ENCODE data around the gene IMMP2L. TPM values are rescaled to one million over a fixed set of nuclear protein-coding genes. Genes with fewer than 3 reads are reported as not detected.

The IMMP2L gene
- total RNA-seq, 1 experiment from 2014 or later, result 8.6 TPM

DNA sequence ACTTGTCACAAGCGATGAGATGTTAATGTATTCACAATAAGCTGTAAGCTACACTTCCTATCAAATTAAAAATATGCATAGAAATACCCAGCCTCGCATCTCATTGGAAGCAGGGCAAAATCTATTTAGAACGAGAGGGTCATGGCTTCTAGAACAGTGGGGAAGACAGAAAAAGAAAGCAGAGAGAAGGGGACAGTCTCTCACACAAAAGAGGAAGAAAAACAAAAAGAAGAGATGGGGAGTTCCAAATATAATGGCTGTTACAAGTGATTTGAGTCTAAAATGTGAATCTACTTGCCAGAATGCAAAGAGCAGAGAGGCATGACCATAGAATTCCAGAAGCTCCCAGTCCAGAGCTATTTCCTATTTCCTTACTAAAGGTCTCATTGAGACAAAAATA is 457.6 kb downstream of the IMMP2L start:
- TF ChIP-seq EZH2phosphoT487 (IDR thresholded peaks at IDR 0.05; ENCODE audit: borderline replicate concordance, low read length), result no peak
- TF ChIP-seq, protein P1, sequence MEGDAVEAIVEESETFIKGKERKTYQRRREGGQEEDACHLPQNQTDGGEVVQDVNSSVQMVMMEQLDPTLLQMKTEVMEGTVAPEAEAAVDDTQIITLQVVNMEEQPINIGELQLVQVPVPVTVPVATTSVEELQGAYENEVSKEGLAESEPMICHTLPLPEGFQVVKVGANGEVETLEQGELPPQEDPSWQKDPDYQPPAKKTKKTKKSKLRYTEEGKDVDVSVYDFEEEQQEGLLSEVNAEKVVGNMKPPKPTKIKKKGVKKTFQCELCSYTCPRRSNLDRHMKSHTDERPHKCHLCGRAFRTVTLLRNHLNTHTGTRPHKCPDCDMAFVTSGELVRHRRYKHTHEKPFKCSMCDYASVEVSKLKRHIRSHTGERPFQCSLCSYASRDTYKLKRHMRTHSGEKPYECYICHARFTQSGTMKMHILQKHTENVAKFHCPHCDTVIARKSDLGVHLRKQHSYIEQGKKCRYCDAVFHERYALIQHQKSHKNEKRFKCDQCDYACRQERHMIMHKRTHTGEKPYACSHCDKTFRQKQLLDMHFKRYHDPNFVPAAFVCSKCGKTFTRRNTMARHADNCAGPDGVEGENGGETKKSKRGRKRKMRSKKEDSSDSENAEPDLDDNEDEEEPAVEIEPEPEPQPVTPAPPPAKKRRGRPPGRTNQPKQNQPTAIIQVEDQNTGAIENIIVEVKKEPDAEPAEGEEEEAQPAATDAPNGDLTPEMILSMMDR (conservative IDR thresholded peaks at IDR 0.05; ENCODE audit: low read depth, low read length), result no peak
- no peak for TF ChIP-seq EZH2 (IDR thresholded peaks at IDR 0.05; ENCODE audit: low read length, unreplicated experiment)
- Histone ChIP-seq H2AFZ (ENCODE audit: low read length) (no peak overlapping the region), H3K9ac (ENCODE audit: low read length) (no peak overlapping the region), H3F3A (ENCODE audit: low read length, unreplicated experiment) (no peaks in the 10 kb centered on the region), H3K4me2 (ENCODE audit: low read length) (no peak overlapping the region), H3K9me2 (replicated peaks; ENCODE audit: low read length) (no peaks in the 10 kb centered on the region), H3K27me3 (ENCODE audit: low read length) (no peaks in the 10 kb centered on the region), H3K27ac (ENCODE audit: low read length) (no peak overlapping the region), H3K4me1 (ENCODE audit: insufficient read depth, low read length) (peaks cover 20% of the 10 kb centered on the region), H3K36me3 (ENCODE audit: low read depth, low read length) (no peaks in the 10 kb centered on the region), H3K4me3 (ENCODE audit: low read length) (no peak overlapping the region), H3K9me3 (ENCODE audit: low read length) (no peaks in the 10 kb centered on the region), H3K79me2 (ENCODE audit: low read length) (no peaks in the 10 kb centered on the region), H4K20me1 (ENCODE audit: low read length) (no peaks in the 10 kb centered on the region)
- ChIA-PET POLR2A (ENCODE audit: unreplicated experiment) (no interaction called here), CTCF (no interaction called here)
- ATAC-seq (no peak), DNase-seq (no peak)
- intact Hi-C loops (cut with micrococcal nuclease), result no loop called here
- BruUV-seq (replicated peaks), result no TSS peak

DNA sequence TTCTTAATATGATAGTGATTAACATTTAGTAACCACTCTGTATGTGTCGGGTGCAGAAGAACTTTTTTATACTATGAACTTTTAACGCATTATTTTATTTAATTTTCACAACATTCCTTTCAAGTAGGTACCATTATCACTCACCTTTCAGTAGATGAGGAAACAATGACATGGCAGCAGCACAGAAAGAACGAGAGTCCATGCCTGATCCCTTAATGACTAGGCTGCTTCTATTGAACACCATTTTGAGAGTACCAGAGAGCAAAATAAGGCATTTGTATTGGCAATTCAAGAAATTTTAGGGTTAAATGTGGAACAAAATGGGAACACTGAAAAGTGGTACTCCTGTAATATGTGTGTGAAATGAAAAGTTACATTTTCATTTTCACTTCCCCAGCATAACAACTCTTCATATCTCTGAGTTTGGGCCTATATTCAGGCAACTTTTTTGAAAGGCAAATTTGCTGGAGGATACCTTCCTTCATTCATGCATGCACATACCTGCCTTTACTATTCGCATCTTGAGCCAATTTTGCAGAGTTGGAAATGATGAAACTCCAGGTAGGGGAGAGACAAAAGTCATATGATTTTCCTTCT is 458.5 kb downstream of the IMMP2L start:
- H3K36me3 ChIP-seq (ENCODE audit: low read depth, low read length), result no peaks in the 10 kb centered on the region
- peaks cover 19% of the 10 kb centered on the region for H3K4me1 ChIP-seq (ENCODE audit: insufficient read depth, low read length)
- H3K27me3 ChIP-seq (ENCODE audit: low read length), result no peaks in the 10 kb centered on the region
- intact Hi-C loops (cut with micrococcal nuclease), result no loop called here
- no peaks in the 10 kb centered on the region for H3K9me2 ChIP-seq (replicated peaks; ENCODE audit: low read length)
- BruUV-seq (replicated peaks), result no TSS peak
- no peaks in the 10 kb centered on the region for H4K20me1 ChIP-seq (ENCODE audit: low read length)
- H2AFZ ChIP-seq (ENCODE audit: low read length), result no peak overlapping the region
- no peak overlapping the region for H3K9ac ChIP-seq (ENCODE audit: low read length)
- H3F3A ChIP-seq (ENCODE audit: low read length, unreplicated experiment), result no peaks in the 10 kb centered on the region
- H3K4me3 ChIP-seq (ENCODE audit: low read length), result no peak overlapping the region
- no peak for DNase-seq
- ChIA-PET CTCF (no interaction called here), POLR2A (ENCODE audit: unreplicated experiment) (no interaction called here)
- TF ChIP-seq EZH2 (IDR thresholded peaks at IDR 0.05; ENCODE audit: low read length, unreplicated experiment) (no peak), EZH2phosphoT487 (IDR thresholded peaks at IDR 0.05; ENCODE audit: borderline replicate concordance, low read length) (no peak)
- TF ChIP-seq, protein P1 (conservative IDR thresholded peaks at IDR 0.05; ENCODE audit: low read depth, low read length), result no peak
- ATAC-seq, result no peak
- no peak overlapping the region for H3K27ac ChIP-seq (ENCODE audit: low read length)
- no peaks in the 10 kb centered on the region for H3K79me2 ChIP-seq (ENCODE audit: low read length)
- no peak overlapping the region for H3K4me2 ChIP-seq (ENCODE audit: low read length)
- no peaks in the 10 kb centered on the region for H3K9me3 ChIP-seq (ENCODE audit: low read length)

DNA sequence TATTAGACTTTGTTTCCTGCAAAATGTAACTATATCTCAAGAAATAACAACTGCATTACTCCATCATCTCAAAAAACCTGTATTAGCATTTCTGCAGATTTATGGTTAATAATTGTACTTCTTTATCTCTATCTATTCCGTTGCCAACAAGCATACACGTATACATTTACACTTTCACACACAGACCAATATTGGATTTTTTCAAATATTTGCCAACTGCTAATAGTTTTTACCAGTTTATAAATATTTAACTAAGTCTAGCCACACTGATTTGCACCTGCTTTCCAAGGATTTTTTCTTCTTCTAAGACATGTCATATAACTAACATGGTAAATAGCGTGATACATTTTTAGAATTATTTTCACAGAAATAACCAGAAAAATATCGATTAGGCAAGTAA is 459.2 kb downstream of the IMMP2L start:
- POLR2A ChIA-PET (ENCODE audit: unreplicated experiment), result no interaction called here
- BruUV-seq (replicated peaks), result no TSS peak
- intact Hi-C loops (cut with micrococcal nuclease), result no loop called here

More for the DNA sequence above, 459.2 kb downstream of the IMMP2L start:
- Histone ChIP-seq H3K9ac (ENCODE audit: low read length) (no peak overlapping the region), H3K4me2 (ENCODE audit: low read length) (no peak overlapping the region), H3K79me2 (ENCODE audit: low read length) (no peaks in the 10 kb centered on the region), H3K36me3 (ENCODE audit: low read depth, low read length) (no peaks in the 10 kb centered on the region), H3F3A (ENCODE audit: low read length, unreplicated experiment) (no peaks in the 10 kb centered on the region), H3K27me3 (ENCODE audit: low read length) (no peaks in the 10 kb centered on the region), H2AFZ (ENCODE audit: low read length) (no peak overlapping the region), H3K9me2 (replicated peaks; ENCODE audit: low read length) (no peaks in the 10 kb centered on the region), H3K27ac (ENCODE audit: low read length) (no peak overlapping the region), H3K4me3 (ENCODE audit: low read length) (no peak overlapping the region), H4K20me1 (ENCODE audit: low read length) (no peaks in the 10 kb centered on the region), H3K4me1 (ENCODE audit: insufficient read depth, low read length) (peaks cover 19% of the 10 kb centered on the region), H3K9me3 (ENCODE audit: low read length) (no peaks in the 10 kb centered on the region)
- TF ChIP-seq EZH2phosphoT487 (IDR thresholded peaks at IDR 0.05; ENCODE audit: borderline replicate concordance, low read length), result no peak
- TF ChIP-seq, protein P1 (conservative IDR thresholded peaks at IDR 0.05; ENCODE audit: low read depth, low read length), result no peak
- no peak for TF ChIP-seq EZH2 (IDR thresholded peaks at IDR 0.05; ENCODE audit: low read length, unreplicated experiment)
- CTCF ChIA-PET, result no interaction called here
- DNase-seq (no peak), ATAC-seq (no peak)
